A673 (cell line): Measurements from ENCODE around the gene ASCL2. TPM values are rescaled to one million over a fixed set of nuclear protein-coding genes. Genes with fewer than 3 reads are reported as not detected.

Experiments used
- BruUV-seq: library from RNA; stranded (reverse); fragments of 400-500 nt; replicated peaks from 2 replicates; lab custom pipeline; 2021; lab: Mats Ljungman, UMichigan
- CTCF ChIA-PET: fragments of 300-600 bp; sonication (Branson Sonifier 250); formaldehyde crosslinking; loops from one replicate; lab custom pipeline; 2022; ENCODE audit warnings: antibody characterized with exemption; lab: Charles Lee
- POLR2A ChIA-PET: fragments of 300-600 bp; sonication (Branson Sonifier 250); formaldehyde crosslinking; loops from one replicate; lab custom pipeline; 2022; ENCODE audit warnings: antibody characterized with exemption; ENCODE audit not compliant: low non-redundant PET; lab: Charles Lee
- DNase-seq: peaks from one replicate; pipeline ENCODE4 v3.0.0-alpha.2; 2015; ENCODE audit warnings: low spot score
- H3K27ac ChIP-seq: fragments of 200-600 bp; sonication (generic); 2 replicates; pipeline ENCODE4 v1.5.1; 2016; ENCODE audit warnings: mixed run types, low read depth, mild to moderate bottlenecking, mixed read lengths, antibody characterized with exemption, low read length; ENCODE audit not compliant: poor library complexity, severe bottlenecking
- H3K27me3 ChIP-seq: fragments of 200-600 bp; sonication (generic); replicated peaks from 2 replicates; pipeline ENCODE4 v1.6.1; 2017; ENCODE audit warnings: mixed run types, low read depth, mild to moderate bottlenecking, mixed read lengths, antibody characterized with exemption, low read length; ENCODE audit not compliant: insufficient read depth, poor library complexity
- H3K36me3 ChIP-seq: fragments of 200-600 bp; sonication (generic); 2 replicates; pipeline ENCODE4 v1.6.1; 2016; ENCODE audit warnings: mixed run types, mild to moderate bottlenecking, mixed read lengths, antibody characterized with exemption, low read length; ENCODE audit not compliant: insufficient read depth, poor library complexity, severe bottlenecking
- H3K4me1 ChIP-seq: fragments of 200-600 bp; sonication (generic); 2 replicates; pipeline ENCODE4 v1.6.1; 2017; ENCODE audit warnings: mixed run types, mild to moderate bottlenecking, mixed read lengths, antibody characterized with exemption, low read length; ENCODE audit not compliant: insufficient read depth, poor library complexity, severe bottlenecking
- H3K4me3 ChIP-seq: fragments of 200-600 bp; sonication (generic); 2 replicates; pipeline ENCODE4 v1.5.1; 2016; ENCODE audit warnings: low read depth, mixed run types, mild to moderate bottlenecking, mixed read lengths, low read length; ENCODE audit not compliant: poor library complexity, severe bottlenecking
- H3K9me3 ChIP-seq: fragments of 200-600 bp; sonication (generic); 2 replicates; pipeline ENCODE4 v1.6.1; 2016; ENCODE audit warnings: mixed run types, low read depth, mild to moderate bottlenecking, mixed read lengths, antibody characterized with exemption, low read length; ENCODE audit not compliant: poor library complexity, severe bottlenecking
- CTCF ChIP-seq: fragments of 300-800, 200-600 bp; sonication (generic); conservative IDR thresholded peaks from 2 replicates; pipeline ENCODE4 v1.5.1; 2017; ENCODE audit warnings: low read depth, mild to moderate bottlenecking, antibody characterized with exemption, low read length, moderate library complexity, mixed read lengths
- EZH2 ChIP-seq: fragments of 200-600 bp; sonication (generic); IDR thresholded peaks from 2 replicates; pipeline ENCODE4 v1.6.1; 2017; ENCODE audit warnings: borderline replicate concordance, low read depth, mild to moderate bottlenecking, mixed read lengths, antibody characterized with exemption, low read length; ENCODE audit not compliant: poor library complexity, severe bottlenecking
- intact Hi-C: fragments of 100-400 bp; cut with micrococcal nuclease; formaldehyde crosslinking; loops from one replicate; pipeline ENCODE4 v1.10.0; 2022; ENCODE audit not compliant: unreplicated experiment
- total RNA-seq: library from RNA; stranded (reverse); gene quantifications from 2 replicates; pipeline ENCODE4 v1.2.3, GENCODE V29; 2021

ASCL2 gene
- total RNA-seq, 1 experiment from 2014 or later: not detected

- CTCF ChIA-PET: no interaction called here
- Histone ChIP-seq H3K4me1 (no peaks in the 10 kb centered on the region), H3K9me3 (no peaks in the 10 kb centered on the region), H3K27me3 (no peaks in the 10 kb centered on the region), H3K27ac (no peak overlapping the region), H3K36me3 (no peaks in the 10 kb centered on the region), H3K4me3 (no peak overlapping the region)
- no peak for DNase-seq
- BruUV-seq: no TSS peak
- POLR2A ChIA-PET: no interaction called here
- intact Hi-C loops: no loop called here
- TF ChIP-seq EZH2: no peak
- no peak for TF ChIP-seq CTCF
Observed at GRCh38 chr11:2262301-2263070, 7.9 kb downstream of the ASCL2 start.

GRCh38 chr11:2261436-2262230 is 8.8 kb downstream of the ASCL2 start:
- Histone ChIP-seq H3K27me3 (no peaks in the 10 kb centered on the region), H3K4me3 (no peak overlapping the region)
- POLR2A ChIA-PET: no interaction called here

More at GRCh38 chr11:2261436-2262230, 8.8 kb downstream of the ASCL2 start:
- Histone ChIP-seq H3K9me3 (no peaks in the 10 kb centered on the region), H3K36me3 (no peaks in the 10 kb centered on the region), H3K4me1 (no peaks in the 10 kb centered on the region), H3K27ac (no peak overlapping the region)
- CTCF ChIA-PET: no interaction called here
- intact Hi-C loops: no loop called here
- no peak for DNase-seq
- TF ChIP-seq CTCF (no peak), EZH2 (no peak)
- no TSS peak for BruUV-seq
